HEK293 (cell line): ENCODE data around the gene CNGA2.

ENCODE experiments used
- ATF2 ChIP-seq: fragments of 450-650 bp; formaldehyde crosslinking; IDR thresholded peaks from 2 replicates; pipeline ENCODE4 v1.5.1; 2016; ENCODE audit warnings: missing biosample characterization, missing genetic modification characterization, low read depth
- HOXC10 ChIP-seq: sonication (generic); formaldehyde crosslinking; IDR thresholded peaks from 2 replicates; pipeline ENCODE4 v1.8.1; 2023; ENCODE audit warnings: mild to moderate bottlenecking, missing genetic modification reagents
- MEIS1 ChIP-seq: sonication (generic); formaldehyde crosslinking; IDR thresholded peaks from 2 replicates; pipeline ENCODE4 v1.8.1; 2022; ENCODE audit warnings: missing genetic modification reagents, mild to moderate bottlenecking, borderline replicate concordance
- PRDM4 ChIP-seq: fragments of 450-650 bp; formaldehyde crosslinking; IDR thresholded peaks from 2 replicates; pipeline ENCODE4 v1.5.1; 2017; ENCODE audit warnings: missing biosample characterization, missing genetic modification characterization
- REST ChIP-seq: fragments of 450-650 bp; formaldehyde crosslinking; IDR thresholded peaks from 2 replicates; pipeline ENCODE4 v1.5.1; 2016; ENCODE audit warnings: missing biosample characterization, missing genetic modification characterization
- ZNF114 ChIP-seq: fragments of 450-650 bp; formaldehyde crosslinking; IDR thresholded peaks from 2 replicates; pipeline ENCODE4 v1.5.0; 2017; ENCODE audit warnings: missing biosample characterization, missing genetic modification characterization
- ZNF274 ChIP-seq, 2 experiments: fragments of 200-500 bp in 1 of 2; fragments of 450-650 bp in 1 of 2; sonication (Bioruptor generic) in 1 of 2; formaldehyde crosslinking in 1 of 2; IDR thresholded peaks; 2 replicates each; pipeline versions ENCODE4 v1.5.1 to v1.6.1; 2014 to 2016; ENCODE audit warnings: borderline replicate concordance in 1 of 2, inconsistent platforms in 1 of 2, low read length in 1 of 2, missing biosample characterization in 1 of 2, missing genetic modification characterization in 1 of 2
- ZNF707 ChIP-seq: fragments of 450-650 bp; formaldehyde crosslinking; IDR thresholded peaks from 2 replicates; pipeline ENCODE4 v1.5.1; 2016; ENCODE audit warnings: missing biosample characterization, missing genetic modification characterization
- ZNF776 ChIP-seq: fragments of 450-650 bp; formaldehyde crosslinking; IDR thresholded peaks from 2 replicates; pipeline ENCODE4 v1.5.0; 2017; ENCODE audit warnings: missing biosample characterization, missing genetic modification characterization, borderline replicate concordance
- TF ChIP-seq, protein P1 (sequence below): fragments of 450-650 bp; formaldehyde crosslinking; IDR thresholded peaks from 2 replicates; pipeline ENCODE4 v1.5.1; 2016; ENCODE audit warnings: missing biosample characterization, missing genetic modification characterization
- TF ChIP-seq, protein P2 (sequence below): fragments of 450-650 bp; formaldehyde crosslinking; IDR thresholded peaks from 2 replicates; pipeline ENCODE4 v1.5.1; 2016; ENCODE audit warnings: missing biosample characterization, missing genetic modification characterization

GRCh38 chrX:151694661-151695582 lies 39.6 kb upstream of the CNGA2 start, which contains the start of gene PRRG3:
- TF ChIP-seq ZNF776 (tag by site-specific recombination) (no peak), ZNF274 (IDR thresholded peaks at IDR 0.05; ENCODE audit: low read length) (no peak), ZNF274 (tag by site-specific recombination; IDR thresholded peaks at IDR 0.05; ENCODE audit: borderline replicate concordance) (no peak), ZNF114 (tag by site-specific recombination) (no peak), HOXC10 (CRISPR knock-in tag) (no peak), REST (no peak), PRDM4 (tag by site-specific recombination) (no peak), MEIS1 (CRISPR knock-in tag) (no peak), ATF2 (tag by site-specific recombination) (no peak), ZNF707 (no peak)
- TF ChIP-seq, protein P1, sequence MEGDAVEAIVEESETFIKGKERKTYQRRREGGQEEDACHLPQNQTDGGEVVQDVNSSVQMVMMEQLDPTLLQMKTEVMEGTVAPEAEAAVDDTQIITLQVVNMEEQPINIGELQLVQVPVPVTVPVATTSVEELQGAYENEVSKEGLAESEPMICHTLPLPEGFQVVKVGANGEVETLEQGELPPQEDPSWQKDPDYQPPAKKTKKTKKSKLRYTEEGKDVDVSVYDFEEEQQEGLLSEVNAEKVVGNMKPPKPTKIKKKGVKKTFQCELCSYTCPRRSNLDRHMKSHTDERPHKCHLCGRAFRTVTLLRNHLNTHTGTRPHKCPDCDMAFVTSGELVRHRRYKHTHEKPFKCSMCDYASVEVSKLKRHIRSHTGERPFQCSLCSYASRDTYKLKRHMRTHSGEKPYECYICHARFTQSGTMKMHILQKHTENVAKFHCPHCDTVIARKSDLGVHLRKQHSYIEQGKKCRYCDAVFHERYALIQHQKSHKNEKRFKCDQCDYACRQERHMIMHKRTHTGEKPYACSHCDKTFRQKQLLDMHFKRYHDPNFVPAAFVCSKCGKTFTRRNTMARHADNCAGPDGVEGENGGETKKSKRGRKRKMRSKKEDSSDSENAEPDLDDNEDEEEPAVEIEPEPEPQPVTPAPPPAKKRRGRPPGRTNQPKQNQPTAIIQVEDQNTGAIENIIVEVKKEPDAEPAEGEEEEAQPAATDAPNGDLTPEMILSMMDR (tag by site-specific recombination), result no peak
- TF ChIP-seq, protein P2, sequence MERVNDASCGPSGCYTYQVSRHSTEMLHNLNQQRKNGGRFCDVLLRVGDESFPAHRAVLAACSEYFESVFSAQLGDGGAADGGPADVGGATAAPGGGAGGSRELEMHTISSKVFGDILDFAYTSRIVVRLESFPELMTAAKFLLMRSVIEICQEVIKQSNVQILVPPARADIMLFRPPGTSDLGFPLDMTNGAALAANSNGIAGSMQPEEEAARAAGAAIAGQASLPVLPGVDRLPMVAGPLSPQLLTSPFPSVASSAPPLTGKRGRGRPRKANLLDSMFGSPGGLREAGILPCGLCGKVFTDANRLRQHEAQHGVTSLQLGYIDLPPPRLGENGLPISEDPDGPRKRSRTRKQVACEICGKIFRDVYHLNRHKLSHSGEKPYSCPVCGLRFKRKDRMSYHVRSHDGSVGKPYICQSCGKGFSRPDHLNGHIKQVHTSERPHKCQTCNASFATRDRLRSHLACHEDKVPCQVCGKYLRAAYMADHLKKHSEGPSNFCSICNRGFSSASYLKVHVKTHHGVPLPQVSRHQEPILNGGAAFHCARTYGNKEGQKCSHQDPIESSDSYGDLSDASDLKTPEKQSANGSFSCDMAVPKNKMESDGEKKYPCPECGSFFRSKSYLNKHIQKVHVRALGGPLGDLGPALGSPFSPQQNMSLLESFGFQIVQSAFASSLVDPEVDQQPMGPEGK (tag by site-specific recombination), result no peak
